HK-2 (cell line): ENCODE measurements around the gene QDPR.
A peak's percentile ranks its signal among the peaks of the same experiment; 100 is the strongest.
"Not testable (repeated sequence)": the region's sequence is repeated elsewhere in the genome, so short reads cannot be mapped to it uniquely, and the experiment has no call there.

Experiments
- DNase-seq: peaks from one replicate; pipeline ENCODE4 v3.0.0-alpha.2; 2018; ENCODE audit not compliant: unreplicated experiment

QDPR gene

DNA sequence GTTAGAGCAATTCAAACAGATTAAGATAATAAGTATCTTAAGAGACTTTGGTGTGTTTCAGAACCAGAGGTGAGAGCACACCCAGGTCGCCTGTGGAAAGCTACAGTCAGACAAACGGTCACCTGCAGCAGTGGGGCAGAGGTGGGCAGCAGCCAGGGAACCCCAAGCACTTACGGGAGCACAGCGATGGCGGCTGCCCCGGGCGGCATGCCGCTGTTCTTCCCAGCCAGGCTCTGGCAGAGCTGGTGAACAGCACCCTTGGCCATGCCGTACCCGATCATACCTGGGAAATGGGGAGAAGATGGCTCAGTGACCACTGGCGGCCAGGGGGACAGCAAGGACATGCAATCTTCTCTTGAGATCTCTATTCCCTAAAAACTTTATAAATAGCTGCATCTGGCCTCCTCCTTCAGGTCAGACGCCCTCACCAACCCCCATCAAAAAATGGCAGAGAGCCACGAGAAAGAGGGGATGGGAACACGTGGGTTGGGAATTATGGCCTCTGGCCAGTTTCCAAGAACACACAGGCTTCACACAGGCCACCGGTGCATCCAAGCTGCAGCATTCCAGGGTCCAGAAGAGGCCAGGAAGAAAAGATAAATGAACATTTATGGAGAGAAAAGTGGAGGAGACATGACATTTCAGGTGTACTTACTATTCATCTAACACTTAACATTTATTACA lies 19.7 kb downstream of the QDPR start:
- DNase-seq, result no peak

GRCh38 chr4:17491196-17491595 lies 20.7 kb downstream of the QDPR start:
- DNase-seq, result no peak

DNA sequence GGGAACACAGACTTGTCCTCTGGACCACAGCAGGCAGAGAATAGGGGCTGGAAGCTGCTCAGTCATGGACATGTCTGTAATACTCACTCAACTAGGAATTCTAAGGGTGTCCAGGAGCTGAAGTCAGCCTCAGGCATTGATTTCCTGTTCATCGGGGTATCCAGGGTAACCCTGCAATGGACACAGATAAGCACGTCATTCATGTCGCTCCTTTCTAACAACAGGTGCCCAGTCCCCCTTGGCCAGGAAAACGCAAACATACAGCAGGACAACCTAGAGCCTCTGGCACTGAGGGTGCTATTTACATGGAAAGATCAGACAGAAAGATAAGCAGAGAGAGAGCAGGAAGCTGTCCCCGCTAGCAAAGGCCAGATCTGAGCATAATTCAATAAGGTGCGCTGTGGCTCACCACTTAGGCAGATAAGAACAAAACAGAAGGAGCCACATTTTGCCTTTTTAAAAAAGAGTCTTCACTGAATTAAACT lies 21.3 kb downstream of the QDPR start:
- DNase-seq, result no peak

- no peak for DNase-seq
Observed at GRCh38 chr4:17489721-17490120, 22.2 kb downstream of the QDPR start.

DNA sequence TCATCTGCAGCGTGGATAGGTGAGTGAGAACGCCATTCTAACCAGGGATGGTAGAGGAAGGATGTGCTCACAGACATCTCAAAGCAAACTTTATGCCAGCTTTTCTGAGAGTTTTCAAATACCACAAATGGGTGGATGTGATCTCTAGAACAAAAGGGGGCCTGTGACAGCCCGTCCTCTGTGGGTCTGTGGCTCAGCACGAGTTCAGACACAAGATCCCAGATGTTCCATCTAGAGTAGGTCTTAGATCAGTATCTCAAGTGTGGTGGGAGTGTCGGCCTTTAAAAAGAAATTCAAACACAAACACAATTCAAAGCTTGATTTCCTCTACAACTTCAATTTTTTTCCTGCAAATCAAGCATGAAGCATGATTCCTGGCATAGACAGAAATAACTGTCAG lies 22.8 kb downstream of the QDPR start:
- DNase-seq, result no peak

DNA sequence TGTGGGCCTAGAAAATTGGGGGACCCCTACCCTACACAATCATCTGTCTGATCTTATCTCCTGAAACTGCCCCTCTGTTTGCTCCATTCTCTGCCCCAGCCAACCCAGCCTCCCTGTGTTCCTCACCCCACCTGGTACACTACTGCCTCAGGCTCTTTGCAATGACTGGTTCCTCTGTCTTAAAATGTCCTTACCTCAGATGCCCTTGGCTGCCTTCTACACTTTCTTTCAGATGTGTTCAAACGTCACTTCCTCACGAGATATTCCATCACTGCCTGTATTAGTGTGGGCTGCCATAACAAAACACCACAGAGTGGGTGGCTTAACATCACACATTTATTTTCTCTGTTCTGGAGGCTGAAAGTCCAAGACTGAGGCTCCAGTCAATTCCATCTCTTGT lies 29.2 kb downstream of the QDPR start:
- no peak for DNase-seq

- DNase-seq, result no peak
Observed at GRCh38 chr4:17480955-17481354, 30.9 kb downstream of the QDPR start.

DNA sequence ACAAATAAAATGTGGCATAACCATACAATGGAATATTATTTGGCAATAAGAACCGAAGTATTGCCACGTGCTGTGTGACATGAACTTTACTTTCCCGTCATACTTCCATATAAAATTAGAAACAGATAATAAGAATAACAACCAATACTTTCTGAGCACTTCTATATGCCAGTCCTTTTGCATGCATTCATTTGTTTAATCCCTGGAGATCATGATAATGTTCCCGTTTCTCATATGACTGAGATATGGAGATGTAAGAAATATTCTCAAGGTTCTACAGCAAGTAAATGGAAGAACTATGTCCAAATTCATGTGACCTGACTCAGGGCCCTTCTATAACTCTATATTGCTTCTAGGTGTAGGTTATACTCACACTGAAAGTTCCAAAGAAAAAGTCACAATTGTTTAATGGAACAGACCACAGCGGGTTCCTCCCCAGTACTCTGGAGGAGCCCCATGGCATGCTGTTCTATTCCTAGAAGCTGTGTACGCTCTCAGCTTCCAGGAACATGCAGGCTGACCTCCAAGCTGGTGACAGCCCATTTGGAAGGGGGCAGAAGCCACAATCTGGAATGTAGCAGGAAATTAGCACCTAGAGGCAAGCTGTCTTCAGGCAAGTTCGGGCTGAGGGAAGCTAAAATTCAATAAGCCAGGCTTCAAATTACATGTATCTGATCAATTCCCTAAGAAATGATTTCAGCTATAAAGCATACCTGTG lies 31.5 kb downstream of the QDPR start:
- DNase-seq, result no peak

GRCh38 chr4:17477774-17478472 lies 34.0 kb downstream of the QDPR start:
- no peak for DNase-seq

- no peak for DNase-seq
Observed at GRCh38 chr4:17476853-17477252, 35.0 kb downstream of the QDPR start.

- no peak for DNase-seq
Observed at GRCh38 chr4:17475481-17475880, 36.4 kb downstream of the QDPR start.

DNA sequence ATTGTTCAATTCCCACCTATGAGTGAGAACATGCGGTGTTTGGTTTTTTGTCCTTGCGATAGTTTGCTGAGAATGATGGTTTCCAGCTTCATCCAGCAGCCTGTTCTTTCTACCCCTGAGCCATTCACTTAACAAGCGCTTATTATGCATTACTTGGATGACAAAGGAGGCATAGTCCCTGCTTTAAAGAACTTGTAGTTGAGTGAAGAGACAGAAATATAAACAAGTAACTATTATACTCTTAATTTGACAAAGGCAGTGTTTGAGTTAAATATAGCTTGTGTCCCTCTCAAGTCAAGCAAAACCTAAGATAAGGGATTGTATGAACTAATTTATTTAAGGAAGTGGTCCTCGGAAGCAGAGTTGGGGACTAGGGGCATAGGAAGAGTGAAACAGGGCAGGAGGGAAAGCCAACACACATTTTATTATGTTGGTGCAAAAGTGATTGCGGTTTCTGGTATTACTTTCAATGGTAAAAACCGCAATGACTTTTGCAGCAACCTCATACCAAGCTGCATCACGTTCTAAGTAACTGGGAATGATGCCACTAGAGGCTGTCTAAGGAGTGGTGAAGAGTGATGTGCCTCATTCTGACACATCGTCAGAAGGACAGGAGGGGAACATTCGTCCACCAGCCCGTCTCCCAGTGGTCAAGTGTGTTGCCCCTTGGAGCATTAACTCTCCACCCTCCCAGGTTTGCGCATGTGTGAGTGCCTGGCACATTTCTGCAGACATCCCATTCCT lies 41.8 kb downstream of the QDPR start:
- DNase-seq, result no peak

GRCh38 chr4:17468619-17469221 lies 43.2 kb downstream of the QDPR start:
- peak; percentile 10 for DNase-seq

DNA sequence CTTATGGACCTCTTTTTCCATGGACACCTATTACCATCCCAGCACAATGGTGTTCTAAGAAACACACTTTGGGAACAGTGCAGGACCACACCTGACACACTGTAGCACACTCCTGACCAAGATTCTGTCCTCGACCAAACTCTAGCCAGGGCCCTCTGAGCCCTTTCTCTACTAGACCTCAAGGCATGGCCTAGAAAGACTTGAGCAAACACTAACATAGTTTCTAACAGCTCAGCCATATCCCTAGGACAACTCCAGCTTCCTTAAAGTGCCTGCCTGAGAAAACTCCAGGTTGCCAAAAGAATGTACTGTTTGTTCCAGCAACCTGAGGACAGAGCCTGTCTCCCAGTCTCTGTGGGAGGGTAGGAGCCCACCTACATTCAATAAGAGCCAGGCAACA lies 48.3 kb downstream of the QDPR start:
- no peak for DNase-seq

DNA sequence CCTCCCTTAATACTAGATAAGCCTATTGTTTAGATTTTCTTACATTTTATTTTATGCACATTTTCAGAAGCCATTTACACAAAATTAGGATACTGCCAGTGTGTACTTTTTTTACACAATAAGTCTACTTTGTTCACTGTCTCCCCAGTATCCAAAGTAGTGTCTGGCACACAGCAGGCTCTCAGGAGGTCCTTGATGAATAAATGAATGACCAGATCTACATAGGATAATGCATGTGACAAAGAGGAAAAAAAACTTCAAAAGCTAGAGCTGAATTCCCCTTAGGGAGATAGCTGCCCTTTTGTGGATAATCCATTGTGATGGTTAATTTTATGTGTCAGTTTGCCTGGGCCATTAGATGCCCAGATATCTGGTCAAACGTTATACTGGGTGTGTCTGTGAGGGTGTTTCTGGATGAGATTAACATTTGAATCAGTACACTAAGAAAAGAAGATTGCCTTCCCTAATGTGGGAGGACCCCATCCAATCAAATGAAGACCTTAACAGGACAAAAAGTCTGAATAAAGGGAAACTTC lies 61.6 kb downstream of the QDPR start:
- no peak for DNase-seq

DNA sequence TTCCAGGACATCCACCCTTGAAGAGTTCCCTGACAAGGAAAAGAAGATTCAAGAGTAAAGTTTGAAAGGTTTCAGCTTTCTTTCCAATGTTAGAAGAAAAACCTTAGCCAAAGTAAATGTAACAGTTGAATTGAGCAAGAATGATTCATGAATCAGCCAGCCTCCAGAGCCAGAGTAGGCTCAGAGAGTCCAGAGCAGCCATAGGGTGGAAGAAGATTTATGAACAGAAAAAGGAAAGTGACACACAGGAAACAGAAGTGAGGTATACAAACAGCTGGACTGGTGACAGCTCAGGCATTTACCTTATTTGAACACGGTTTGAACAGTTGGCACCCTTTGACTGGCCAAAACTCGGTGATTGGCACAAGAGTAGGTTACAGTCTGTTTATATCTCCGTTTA lies 63.2 kb downstream of the QDPR start:
- no peak for DNase-seq

DNA sequence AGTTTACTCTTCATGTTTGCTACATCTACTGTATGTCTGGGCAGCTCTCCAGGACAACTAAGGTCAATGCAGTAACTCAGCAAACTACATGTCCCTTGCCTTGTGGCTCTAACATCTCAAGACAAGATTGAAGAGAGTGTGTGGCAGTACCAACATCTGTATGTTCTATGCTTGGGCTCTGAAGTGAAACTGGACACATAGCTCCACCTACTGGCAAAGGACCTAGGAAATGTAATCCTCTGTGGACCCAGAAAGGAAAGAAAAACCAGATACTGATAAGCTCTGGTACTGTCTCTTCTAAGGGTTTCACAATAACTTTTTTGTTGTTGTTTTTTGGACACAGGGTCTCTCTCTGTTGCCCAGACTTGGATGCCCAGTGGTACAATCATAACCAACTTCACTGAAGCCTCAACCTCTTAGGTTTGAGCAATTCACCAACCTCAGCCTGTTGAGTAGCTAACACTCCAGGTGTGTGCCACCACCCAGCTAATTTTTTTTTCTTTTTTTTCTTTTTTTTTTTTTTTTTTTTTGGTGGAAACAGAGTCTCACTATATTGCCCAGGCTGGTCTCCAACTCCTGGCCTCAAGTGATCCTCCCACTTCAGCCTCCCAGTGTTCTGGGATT lies 64.1 kb downstream of the QDPR start:
- DNase-seq, result peak; percentile 29

GRCh38 chr4:17447056-17447455 lies 64.8 kb downstream of the QDPR start:
- DNase-seq, result no peak

- DNase-seq, result not testable (repeated sequence)
Observed at GRCh38 chr4:17442477-17442876, 69.4 kb downstream of the QDPR start.

GRCh38 chr4:17437396-17437795 lies 74.5 kb downstream of the QDPR start:
- no peak for DNase-seq

GRCh38 chr4:17436750-17437090 lies 75.2 kb downstream of the QDPR start:
- no peak for DNase-seq
